ENCODE measurements around the gene EPDR1.

DNA sequence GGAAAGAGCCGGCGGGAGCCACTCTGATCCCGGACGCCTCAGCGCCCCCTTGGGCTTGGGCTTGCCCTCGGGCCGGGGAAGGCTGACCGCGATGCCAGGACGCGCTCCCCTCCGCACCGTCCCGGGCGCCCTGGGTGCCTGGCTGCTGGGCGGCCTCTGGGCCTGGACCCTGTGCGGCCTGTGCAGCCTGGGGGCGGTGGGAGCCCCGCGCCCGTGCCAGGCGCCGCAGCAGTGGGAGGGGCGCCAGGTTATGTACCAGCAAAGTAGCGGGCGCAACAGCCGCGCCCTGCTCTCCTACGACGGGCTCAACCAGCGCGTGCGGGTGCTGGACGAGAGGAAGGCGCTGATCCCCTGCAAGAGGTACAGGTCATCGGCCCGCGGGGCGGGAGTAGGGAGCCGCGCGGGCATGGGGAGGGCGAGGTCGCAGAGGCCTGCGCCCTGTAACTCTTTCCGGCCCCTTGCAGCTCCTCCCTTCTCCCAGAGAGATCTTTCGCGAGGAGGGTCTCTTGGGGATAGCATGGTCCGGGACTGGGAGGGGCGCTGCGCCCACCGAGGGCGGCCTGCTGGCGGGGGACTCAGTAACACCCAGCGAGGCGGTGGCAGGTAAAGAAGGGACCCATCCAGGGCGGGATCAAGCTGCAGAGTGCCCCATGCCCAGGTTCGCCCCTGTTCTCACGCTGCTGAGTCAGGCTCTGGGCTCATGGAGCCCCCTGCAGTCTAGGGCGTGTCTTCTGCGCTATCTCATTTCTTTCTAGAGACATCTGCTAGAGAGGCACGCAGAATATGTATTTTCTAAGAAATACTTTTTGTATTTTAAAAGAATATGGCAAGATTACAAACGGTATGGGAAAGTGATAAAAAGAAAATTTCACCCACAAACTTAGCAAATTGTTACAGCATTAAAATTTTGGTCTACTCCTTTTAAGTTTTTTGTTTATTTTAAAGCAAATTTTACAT, 687 bp downstream of the EPDR1 start:
- TF ChIP-seq, protein P1, sequence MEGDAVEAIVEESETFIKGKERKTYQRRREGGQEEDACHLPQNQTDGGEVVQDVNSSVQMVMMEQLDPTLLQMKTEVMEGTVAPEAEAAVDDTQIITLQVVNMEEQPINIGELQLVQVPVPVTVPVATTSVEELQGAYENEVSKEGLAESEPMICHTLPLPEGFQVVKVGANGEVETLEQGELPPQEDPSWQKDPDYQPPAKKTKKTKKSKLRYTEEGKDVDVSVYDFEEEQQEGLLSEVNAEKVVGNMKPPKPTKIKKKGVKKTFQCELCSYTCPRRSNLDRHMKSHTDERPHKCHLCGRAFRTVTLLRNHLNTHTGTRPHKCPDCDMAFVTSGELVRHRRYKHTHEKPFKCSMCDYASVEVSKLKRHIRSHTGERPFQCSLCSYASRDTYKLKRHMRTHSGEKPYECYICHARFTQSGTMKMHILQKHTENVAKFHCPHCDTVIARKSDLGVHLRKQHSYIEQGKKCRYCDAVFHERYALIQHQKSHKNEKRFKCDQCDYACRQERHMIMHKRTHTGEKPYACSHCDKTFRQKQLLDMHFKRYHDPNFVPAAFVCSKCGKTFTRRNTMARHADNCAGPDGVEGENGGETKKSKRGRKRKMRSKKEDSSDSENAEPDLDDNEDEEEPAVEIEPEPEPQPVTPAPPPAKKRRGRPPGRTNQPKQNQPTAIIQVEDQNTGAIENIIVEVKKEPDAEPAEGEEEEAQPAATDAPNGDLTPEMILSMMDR (IDR thresholded peaks at IDR 0.05): no peak
- no peak for TF ChIP-seq POLR2A (IDR thresholded peaks at IDR 0.05)
